Upper lobe of left lung (tissue), 6 donors: Measurements from ENCODE around the gene ARHGAP42. TPM values are rescaled to one million over a fixed set of nuclear protein-coding genes. Genes with fewer than 3 reads are reported as not detected.

Experiments used
- ATAC-seq, 2 donors: fragments of 200-7000 bp; cut with Tn5 transposase; one replicate each; pipeline ENCODE4 v1.9.1; 2022; ENCODE audit warnings: mild to moderate bottlenecking in 2 of 2, moderate library complexity in 2 of 2; ENCODE audit not compliant: low FRiP score in 2 of 2
- DNase-seq, 2 donors: peaks; one replicate each; pipeline ENCODE4 v3.0.0-alpha.2; 2019 to 2020
- H3K27ac ChIP-seq, 4 donors: fragments of 200-600 bp; sonication (generic); one replicate each; pipeline ENCODE4 v1.5.1; 2016 to 2019
- H3K27me3 ChIP-seq, 4 donors: fragments of 200-600 bp; sonication (generic); one replicate each; pipeline ENCODE4 v1.5.1; 2017 to 2019
- H3K36me3 ChIP-seq, 4 donors: fragments of 200-600 bp; sonication (generic); one replicate each; pipeline ENCODE4 v1.5.1; 2016 to 2019
- H3K4me1 ChIP-seq, 4 donors: fragments of 200-600 bp; sonication (generic); one replicate each; pipeline ENCODE4 v1.5.1; 2018 to 2019
- H3K4me3 ChIP-seq, 4 donors: fragments of 200-600 bp; sonication (generic); one replicate each; pipeline ENCODE4 v1.5.1; 2017 to 2019; ENCODE audit warnings: mild to moderate bottlenecking in 2 of 4, moderate library complexity in 1 of 4
- H3K9me3 ChIP-seq, 4 donors: fragments of 200-600 bp; sonication (generic); one replicate each; pipeline ENCODE4 v1.5.1; 2018 to 2019
- CTCF ChIP-seq, 6 experiments: fragments of 450-650 bp in 4 of 6; fragments of 200-600 bp in 2 of 6; sonication (generic) in 2 of 6; IDR thresholded peaks; one replicate each; pipeline ENCODE4 v1.5.1; 2016 to 2019; ENCODE audit warnings: antibody characterized with exemption in 6 of 6
- EP300 ChIP-seq, 4 donors: sonication (generic); formaldehyde crosslinking; IDR thresholded peaks; one replicate each; pipeline ENCODE4 v1.5.1; 2017; ENCODE audit warnings: antibody characterized with exemption in 4 of 4, control low read depth in 2 of 4
- POLR2A ChIP-seq, 4 donors: fragments of 450-650 bp; IDR thresholded peaks; one replicate each; pipeline ENCODE4 v1.5.1; 2016 to 2017; ENCODE audit warnings: antibody characterized with exemption in 4 of 4, mild to moderate bottlenecking in 2 of 4
- POLR2AphosphoS5 ChIP-seq, 2 donors: sonication (generic); formaldehyde crosslinking; IDR thresholded peaks; one replicate each; pipeline ENCODE4 v1.5.1; 2017; ENCODE audit warnings: antibody characterized with exemption in 2 of 2
- WGBS, 2 donors: methylation state at CpG; one replicate each; pipeline ENCODE4 v1.1.5; 2017 to 2018; 5-methylcytosine and 5-hydroxymethylcytosine counted together
- total RNA-seq, 6 donors: library from RNA; depleted of rRNA in 4 of 6; stranded (reverse); fragments of >200 nt in 4 of 6; gene quantifications; one replicate each; pipeline versions ENCODE4 v1.1.0 to v1.2.1, GENCODE V29; 2016 to 2021
- donor health status: DM: no; HTN: no; CAD: no; lungs with moderate emphysema.
- donor health status: DM: no; HTN: yes; CAD: no; lungs with severe emphysema.

The ARHGAP42 gene
- total RNA-seq, 6 donors from 2014 or later: 8.7 to 44.9 (median 23.6) TPM

GRCh38 chr11:100785148-100785983 is 98.3 kb downstream of the ARHGAP42 start:
- 47 to 51% methylated on average over 5 of the region's 5 CpGs for WGBS, 2 donors
- H3K4me3 ChIP-seq: no peak overlapping the region
- ATAC-seq: peak; percentile 70 to 80

GRCh38 chr11:100788561-100789295 is 101.6 kb downstream of the ARHGAP42 start:
- no peak overlapping the region for H3K4me3 ChIP-seq
- no peaks in the 10 kb centered on the region for H3K9me3 ChIP-seq
- no peaks in the 10 kb centered on the region for H3K27me3 ChIP-seq
- TF ChIP-seq EP300 (IDR thresholded peaks at IDR 0.05): no peak
- no peak for TF ChIP-seq POLR2AphosphoS5 (IDR thresholded peaks at IDR 0.05)
- no peak for TF ChIP-seq CTCF (IDR thresholded peaks at IDR 0.05)
- no peak for TF ChIP-seq POLR2A (IDR thresholded peaks at IDR 0.05)
- DNase-seq: no peak
- 92% methylated on average over 1 of the region's 1 CpG for WGBS, 2 donors
- H3K4me1 ChIP-seq: peaks cover 0 to 11% (median 3%) of the 10 kb centered on the region in 4 donors
- no peaks in the 10 kb centered on the region for H3K36me3 ChIP-seq
- no peak overlapping the region for H3K27ac ChIP-seq
- ATAC-seq: no peak

More at GRCh38 chr11:100785148-100785983, 98.3 kb downstream of the ARHGAP42 start:
- Histone ChIP-seq H3K27me3 (no peaks in the 10 kb centered on the region), H3K4me1 (peaks cover 0 to 11% (median 3%) of the 10 kb centered on the region in 4 donors), H3K27ac (peak overlapping the region in 1 of 4 donors; percentile 28), H3K9me3 (no peaks in the 10 kb centered on the region), H3K36me3 (no peaks in the 10 kb centered on the region)
- no peak for DNase-seq
- peak in 1 of 4 donors; percentile 33 for TF ChIP-seq EP300 (IDR thresholded peaks at IDR 0.05)
- no peak for TF ChIP-seq POLR2A (IDR thresholded peaks at IDR 0.05)
- peak in 1 of 2 donors; percentile 41 for TF ChIP-seq POLR2AphosphoS5 (IDR thresholded peaks at IDR 0.05)

- no peaks in the 10 kb centered on the region for H3K36me3 ChIP-seq
- peaks cover 0 to 11% (median 3%) of the 10 kb centered on the region in 4 donors for H3K4me1 ChIP-seq
- no peak overlapping the region for H3K27ac ChIP-seq
- no peaks in the 10 kb centered on the region for H3K27me3 ChIP-seq
- no peak for DNase-seq
- no peak for ATAC-seq
- no peak for TF ChIP-seq POLR2AphosphoS5 (IDR thresholded peaks at IDR 0.05)
- no peak for TF ChIP-seq EP300 (IDR thresholded peaks at IDR 0.05)
- TF ChIP-seq POLR2A (IDR thresholded peaks at IDR 0.05): no peak
- TF ChIP-seq CTCF (IDR thresholded peaks at IDR 0.05): no peak
- H3K4me3 ChIP-seq: no peak overlapping the region
- 79 to 85% methylated on average over 6 of the region's 6 CpGs for WGBS, 2 donors
- no peaks in the 10 kb centered on the region for H3K9me3 ChIP-seq
These were observed 102.4 kb downstream of the ARHGAP42 start for GRCh38 chr11:100789500-100789899.

GRCh38 chr11:100790073-100790472 is 103.0 kb downstream of the ARHGAP42 start:
- peaks cover 0 to 7% (median 3%) of the 10 kb centered on the region in 4 donors for H3K4me1 ChIP-seq
- no peaks in the 10 kb centered on the region for H3K9me3 ChIP-seq
- no peaks in the 10 kb centered on the region for H3K27me3 ChIP-seq
- DNase-seq (no peak), ATAC-seq (no peak)
- 70% methylated on average over 2 of the region's 2 CpGs for WGBS, 2 donors
- H3K27ac ChIP-seq: no peak overlapping the region
- no peak for TF ChIP-seq POLR2A (IDR thresholded peaks at IDR 0.05)
- TF ChIP-seq EP300 (IDR thresholded peaks at IDR 0.05): no peak
- no peaks in the 10 kb centered on the region for H3K36me3 ChIP-seq
- H3K4me3 ChIP-seq: no peak overlapping the region

- TF ChIP-seq CTCF (IDR thresholded peaks at IDR 0.05) (no peak), POLR2A (IDR thresholded peaks at IDR 0.05) (no peak), POLR2AphosphoS5 (IDR thresholded peaks at IDR 0.05) (no peak), EP300 (IDR thresholded peaks at IDR 0.05) (no peak)
- ATAC-seq (no peak), DNase-seq (no peak)
- Histone ChIP-seq H3K9me3 (no peaks in the 10 kb centered on the region), H3K4me1 (no peaks in the 10 kb centered on the region), H3K27me3 (no peaks in the 10 kb centered on the region), H3K4me3 (no peak overlapping the region), H3K27ac (no peak overlapping the region), H3K36me3 (no peaks in the 10 kb centered on the region)
These were observed 104.0 kb downstream of the ARHGAP42 start for GRCh38 chr11:100791103-100791502.
